ENCODE data around the gene BDH1. TPM values are rescaled to one million over a fixed set of nuclear protein-coding genes. Genes with fewer than 3 reads are reported as not detected.

Gene BDH1
- total and polyA plus RNA-seq, 2 of the 8 experiments (the other 6 are each of a cell fraction or from before 2014, with no cell fraction given): 27.2 to 28.1 TPM

GRCh38 chr3:197524128-197524527, 31.6 kb downstream of the BDH1 start:
- H3K36me3 ChIP-seq (ENCODE audit: control insufficient read depth in 2 of 4, insufficient read depth in 4 of 4, low read length in 3 of 4): peaks cover 0 to 2% (median 0%) of the 10 kb centered on the region in 4 experiments; a peak in 1 of 8 replicates
- 89% methylated on average over 8 of the region's 8 CpGs; no CpG with 5 or more reads in 1 of the 2 experiments for WGBS, 2 experiments (ENCODE audit: extremely low coverage in 1 of 2, insufficient coverage in 1 of 2, insufficient read length in 1 of 2, insufficient replicate concordance in 2 of 2, low coverage in 1 of 2, low lambda C conversion rate in 2 of 2, missing lambda C conversion rate in 1 of 2)
- H4K5ac ChIP-seq (ENCODE audit: insufficient read length, low read depth, low read length): no peak overlapping the region
- no peaks in the 10 kb centered on the region; the same call in 1 of the 2 replicates for H3K23me2 ChIP-seq (ENCODE audit: low read depth, low read length)
- H3K14ac ChIP-seq (ENCODE audit: insufficient read length): no peak overlapping the region
- H3K18ac ChIP-seq (ENCODE audit: extremely low read depth, low read length): no peak overlapping the region
- no peak overlapping the region for H3K56ac ChIP-seq (replicated peaks; ENCODE audit: insufficient read length, low read depth, low read length)
- H3K79me1 ChIP-seq (ENCODE audit: low read depth, low read length): no peaks in the 10 kb centered on the region
- no peak overlapping the region for H3K23ac ChIP-seq (ENCODE audit: insufficient read length)
- no peak overlapping the region for H2BK12ac ChIP-seq (ENCODE audit: low read depth, low read length)
- no peak for FAIRE-seq
- H2AK5ac ChIP-seq (ENCODE audit: low read depth, low read length): no peak overlapping the region
- no peaks in the 10 kb centered on the region for H3K9me3 ChIP-seq (ENCODE audit: insufficient read depth in 2 of 2, low read depth in 1 of 2, low read length in 1 of 2)
- H3K4me3 ChIP-seq (ENCODE audit: extremely low read depth in 1 of 4, insufficient read depth in 2 of 4, low read depth in 3 of 4, low read length in 4 of 4): no peak overlapping the region
- no peaks in the 10 kb centered on the region for H3K79me2 ChIP-seq (ENCODE audit: control insufficient read depth in 1 of 2, insufficient read depth in 2 of 2, low read length in 2 of 2)
- ChIA-PET CTCF (ENCODE audit: partially characterized antibody) (interaction anchor here (0.8 to 2.6 kb wide), 4 partner anchors 11 to 75 kb away, joined by 3 to 11 read pairs (median 3); no protein-coding TSS in a partner anchor), POLR2A (ENCODE audit: partially characterized antibody) (interaction anchor here (0.6 to 0.7 kb wide), 2 partner anchors 69 to 1204 kb away, joined by 4 read pairs; no protein-coding TSS in a partner anchor)
- H4K8ac ChIP-seq (ENCODE audit: extremely low read depth, insufficient read depth, low read length): no peak overlapping the region
- peaks cover 0 to 18% (median 15%) of the 10 kb centered on the region in 4 experiments; a peak in 6 of 7 replicates for H3K4me1 ChIP-seq (replicated peaks in 1 of 4; ENCODE audit: control insufficient read depth in 3 of 4, insufficient read depth in 4 of 4, low read length in 3 of 4)
- no peak overlapping the region for H2BK120ac ChIP-seq (replicated peaks; ENCODE audit: low read depth, low read length)
- H2BK20ac ChIP-seq (ENCODE audit: low read length): no peak overlapping the region
- no peak overlapping the region for H4K91ac ChIP-seq (replicated peaks; ENCODE audit: insufficient read length, low read length)
- no peak overlapping the region for H2BK15ac ChIP-seq (ENCODE audit: low read length)
- H2AFZ ChIP-seq (ENCODE audit: low read length): no peak overlapping the region
- H3K27me3 ChIP-seq (replicated peaks in 1 of 4; ENCODE audit: control insufficient read depth in 3 of 4, extremely low read depth in 1 of 4, insufficient read depth in 3 of 4, low read length in 3 of 4): no peaks in the 10 kb centered on the region
- no peak overlapping the region for H3K4me2 ChIP-seq (ENCODE audit: insufficient read depth in 1 of 2, low read depth in 2 of 2, low read length in 2 of 2)
- TF ChIP-seq GTF2F1 (IDR thresholded peaks at IDR 0.05; ENCODE audit: borderline replicate concordance, low read depth, low read length): no peak
- no peak for TF ChIP-seq RXRA (IDR thresholded peaks at IDR 0.05; ENCODE audit: insufficient read depth, low read depth, low read length)
- no peak for TF ChIP-seq CTBP2 (IDR thresholded peaks at IDR 0.05; ENCODE audit: borderline replicate concordance, insufficient read depth, insufficient read length, low read length)
- no peak for TF ChIP-seq POLR2AphosphoS5 (IDR thresholded peaks at IDR 0.05; ENCODE audit: low read depth, low read length)
- no peak for TF ChIP-seq EGR1 (IDR thresholded peaks at IDR 0.05; ENCODE audit: borderline replicate concordance, low read depth, low read length)
- TF ChIP-seq MAFK (IDR thresholded peaks at IDR 0.05; ENCODE audit: low read depth, low read length): no peak
- TF ChIP-seq POLR2A (IDR thresholded peaks at IDR 0.05; ENCODE audit: control extremely low read depth in 1 of 2, low read depth in 2 of 2, low read length in 2 of 2): no peak
- TF ChIP-seq SIRT6 (IDR thresholded peaks at IDR 0.05; ENCODE audit: low read length): no peak
- no peaks in the 10 kb centered on the region for H4K20me1 ChIP-seq (replicated peaks in 1 of 2; ENCODE audit: control insufficient read depth in 1 of 2, insufficient read depth in 2 of 2, low read length in 2 of 2)
- H3K27ac ChIP-seq (ENCODE audit: low read depth, low read length): no peak overlapping the region
- H2BK5ac ChIP-seq (ENCODE audit: low read depth, low read length): no peak overlapping the region
- no peak for DNase-seq (ENCODE audit: low read depth in 1 of 2, low spot score in 2 of 2)
- H3K4ac ChIP-seq (replicated peaks; ENCODE audit: insufficient read length, low read depth, low read length): no peak overlapping the region
- H3K9ac ChIP-seq (replicated peaks in 1 of 4; ENCODE audit: extremely low read depth in 1 of 4, low read depth in 3 of 4, low read length in 3 of 4): no peak overlapping the region
